HCT116 (cell line): ENCODE data around the gene F2RL3.

ENCODE experiments used
- ELF1 ChIP-seq: IDR thresholded peaks from 2 replicates; pipeline ENCODE4 v1.6.1; 2012; ENCODE audit warnings: low read depth, borderline replicate concordance
- JUND ChIP-seq: IDR thresholded peaks from 2 replicates; pipeline ENCODE4 v1.6.1; 2012
- POLR2A ChIP-seq: IDR thresholded peaks from 2 replicates; pipeline ENCODE4 v1.7.0; 2011; ENCODE audit warnings: borderline replicate concordance; ENCODE audit not compliant: insufficient read depth, insufficient read length; ENCODE audit errors: extremely low read depth
- POLR2AphosphoS5 ChIP-seq: IDR thresholded peaks from 2 replicates; pipeline ENCODE4 v1.6.1; 2011; ENCODE audit warnings: mild to moderate bottlenecking, low read depth, low read length, moderate library complexity
- RAD21 ChIP-seq: IDR thresholded peaks from 2 replicates; pipeline ENCODE4 v1.6.1; 2012; ENCODE audit warnings: low read depth, mild to moderate bottlenecking
- SIN3A ChIP-seq: IDR thresholded peaks from 2 replicates; pipeline ENCODE4 v1.6.1; 2012; ENCODE audit warnings: low read depth
- TF ChIP-seq, protein P1 (sequence below), 3 experiments: fragments of 200-600 bp in 1 of 3; sonication (generic) in 1 of 3; IDR thresholded peaks in 2 of 3; conservative IDR thresholded peaks in 1 of 3; 2 replicates each; pipeline ENCODE4 v1.5.1; 2012 to 2017; ENCODE audit warnings: low read depth in 2 of 3, low read length in 2 of 3, antibody characterized with exemption in 1 of 3, borderline replicate concordance in 1 of 3, control low read depth in 1 of 3, mild to moderate bottlenecking in 1 of 3, mixed read lengths in 1 of 3, mixed run types in 1 of 3, moderate library complexity in 1 of 3; ENCODE audit not compliant: insufficient read depth in 1 of 3

DNA sequence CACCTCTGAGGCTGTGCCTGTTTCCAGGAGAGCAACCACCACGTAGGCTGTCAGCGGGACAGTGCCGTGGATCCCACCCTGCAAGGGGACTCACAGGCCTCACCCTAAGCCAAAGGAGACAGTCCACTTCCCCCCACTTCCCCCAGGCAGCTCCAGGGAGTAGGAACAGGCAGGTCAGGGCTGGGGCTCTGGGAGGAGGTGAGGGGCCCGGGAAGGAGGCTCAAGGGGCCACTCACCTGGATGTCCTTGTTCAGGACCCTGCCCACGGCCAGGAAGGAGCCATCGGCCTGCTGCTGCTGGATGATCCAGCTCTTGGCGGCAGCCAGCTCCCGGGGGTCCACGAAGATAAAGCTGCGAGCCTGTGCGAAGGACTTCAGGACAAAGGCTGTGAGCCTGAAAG lies 25.6 kb downstream of the F2RL3 start:
- TF ChIP-seq, protein P1, sequence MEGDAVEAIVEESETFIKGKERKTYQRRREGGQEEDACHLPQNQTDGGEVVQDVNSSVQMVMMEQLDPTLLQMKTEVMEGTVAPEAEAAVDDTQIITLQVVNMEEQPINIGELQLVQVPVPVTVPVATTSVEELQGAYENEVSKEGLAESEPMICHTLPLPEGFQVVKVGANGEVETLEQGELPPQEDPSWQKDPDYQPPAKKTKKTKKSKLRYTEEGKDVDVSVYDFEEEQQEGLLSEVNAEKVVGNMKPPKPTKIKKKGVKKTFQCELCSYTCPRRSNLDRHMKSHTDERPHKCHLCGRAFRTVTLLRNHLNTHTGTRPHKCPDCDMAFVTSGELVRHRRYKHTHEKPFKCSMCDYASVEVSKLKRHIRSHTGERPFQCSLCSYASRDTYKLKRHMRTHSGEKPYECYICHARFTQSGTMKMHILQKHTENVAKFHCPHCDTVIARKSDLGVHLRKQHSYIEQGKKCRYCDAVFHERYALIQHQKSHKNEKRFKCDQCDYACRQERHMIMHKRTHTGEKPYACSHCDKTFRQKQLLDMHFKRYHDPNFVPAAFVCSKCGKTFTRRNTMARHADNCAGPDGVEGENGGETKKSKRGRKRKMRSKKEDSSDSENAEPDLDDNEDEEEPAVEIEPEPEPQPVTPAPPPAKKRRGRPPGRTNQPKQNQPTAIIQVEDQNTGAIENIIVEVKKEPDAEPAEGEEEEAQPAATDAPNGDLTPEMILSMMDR (IDR thresholded peaks at IDR 0.05 in 2 of 3, conservative IDR thresholded peaks at IDR 0.05 in 1 of 3; ENCODE audit: borderline replicate concordance in 1 of 3, insufficient read depth in 1 of 3, low read depth in 2 of 3, low read length in 2 of 3), result no peak
- no peak for TF ChIP-seq ELF1
- TF ChIP-seq JUND, result no peak
- TF ChIP-seq SIN3A, result no peak
- TF ChIP-seq POLR2AphosphoS5, result no peak
- TF ChIP-seq RAD21, result no peak
- no peak for TF ChIP-seq POLR2A
